ENCODE results near the gene EBPL.

EBPL gene

GRCh38 chr13:49690995-49691784 lies at the start of gene EBPL:
EBPL (minus strand) TSS chr13:49691486; CDS start chr13:49691424, 62 bp downstream.
- no peak for TF ChIP-seq CTCF (conservative IDR thresholded peaks at IDR 0.05; ENCODE audit: control insufficient read depth, insufficient read depth, low read depth, low read length)
- H3K4me3 ChIP-seq (ENCODE audit: control insufficient read depth, low read depth, low read length), result peak within 1 kb of the TSS; percentile 90
- DNase-seq (ENCODE audit: low read depth), result peak; percentile 81

- no peak for TF ChIP-seq CTCF (conservative IDR thresholded peaks at IDR 0.05; ENCODE audit: control insufficient read depth, insufficient read depth, low read depth, low read length)
- DNase-seq (ENCODE audit: low read depth), result no peak
- H3K4me3 ChIP-seq (ENCODE audit: control insufficient read depth, low read depth, low read length), result no peak overlapping the region
These were observed 49.6 kb upstream of the EBPL start for GRCh38 chr13:49740870-49741269.

- DNase-seq (ENCODE audit: low read depth), result no peak
- H3K4me3 ChIP-seq (ENCODE audit: control insufficient read depth, low read depth, low read length), result no peak overlapping the region
- TF ChIP-seq CTCF (conservative IDR thresholded peaks at IDR 0.05; ENCODE audit: control insufficient read depth, insufficient read depth, low read depth, low read length), result no peak
These were observed 48.4 kb upstream of the EBPL start for GRCh38 chr13:49739498-49740187.

- DNase-seq (ENCODE audit: low read depth), result no peak
- no peak for TF ChIP-seq CTCF (conservative IDR thresholded peaks at IDR 0.05; ENCODE audit: control insufficient read depth, insufficient read depth, low read depth, low read length)
- H3K4me3 ChIP-seq (ENCODE audit: control insufficient read depth, low read depth, low read length), result no peak overlapping the region
These were observed 42.1 kb upstream of the EBPL start for GRCh38 chr13:49733181-49733951.

- DNase-seq (ENCODE audit: low read depth), result peak; percentile 87
- no peak overlapping the region for H3K4me3 ChIP-seq (ENCODE audit: control insufficient read depth, low read depth, low read length)
- no peak for TF ChIP-seq CTCF (conservative IDR thresholded peaks at IDR 0.05; ENCODE audit: control insufficient read depth, insufficient read depth, low read depth, low read length)
These were observed 40.5 kb upstream of the EBPL start for GRCh38 chr13:49731766-49732165.

- DNase-seq (ENCODE audit: low read depth), result no peak
- no peak overlapping the region for H3K4me3 ChIP-seq (ENCODE audit: control insufficient read depth, low read depth, low read length)
- no peak for TF ChIP-seq CTCF (conservative IDR thresholded peaks at IDR 0.05; ENCODE audit: control insufficient read depth, insufficient read depth, low read depth, low read length)
These were observed 25.3 kb upstream of the EBPL start for GRCh38 chr13:49716615-49717014.

Data from fibroblast of mammary gland (primary cell).